GM21367 (cell line): ENCODE measurements around the gene CD40LG.

Experiments
- ATAC-seq: cut with Tn5 transposase; IDR thresholded peaks from one replicate; pipeline ENCODE4 v1.9.1; 2021; ENCODE audit not compliant: unreplicated experiment

CD40LG gene

DNA sequence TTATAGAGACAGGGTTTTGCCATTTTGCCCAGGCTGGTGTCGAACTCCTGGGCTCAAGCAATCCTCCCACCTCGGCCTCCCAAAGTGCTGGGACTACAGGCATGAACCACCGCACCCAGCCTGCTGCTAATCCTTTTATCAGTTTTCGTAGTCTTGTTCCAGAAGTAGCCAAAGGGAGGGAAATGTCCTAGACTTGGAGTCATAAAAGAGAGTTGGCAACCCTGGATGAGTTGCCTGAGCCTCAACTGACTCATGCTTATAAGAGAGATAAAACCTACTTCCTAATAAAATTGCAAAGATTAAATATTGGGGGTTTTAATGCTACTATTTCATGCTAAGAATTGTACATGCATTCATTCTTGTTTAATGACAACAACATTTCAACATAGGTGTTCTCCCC, 44.3 kb downstream of the CD40LG start:
- no peak for ATAC-seq

DNA sequence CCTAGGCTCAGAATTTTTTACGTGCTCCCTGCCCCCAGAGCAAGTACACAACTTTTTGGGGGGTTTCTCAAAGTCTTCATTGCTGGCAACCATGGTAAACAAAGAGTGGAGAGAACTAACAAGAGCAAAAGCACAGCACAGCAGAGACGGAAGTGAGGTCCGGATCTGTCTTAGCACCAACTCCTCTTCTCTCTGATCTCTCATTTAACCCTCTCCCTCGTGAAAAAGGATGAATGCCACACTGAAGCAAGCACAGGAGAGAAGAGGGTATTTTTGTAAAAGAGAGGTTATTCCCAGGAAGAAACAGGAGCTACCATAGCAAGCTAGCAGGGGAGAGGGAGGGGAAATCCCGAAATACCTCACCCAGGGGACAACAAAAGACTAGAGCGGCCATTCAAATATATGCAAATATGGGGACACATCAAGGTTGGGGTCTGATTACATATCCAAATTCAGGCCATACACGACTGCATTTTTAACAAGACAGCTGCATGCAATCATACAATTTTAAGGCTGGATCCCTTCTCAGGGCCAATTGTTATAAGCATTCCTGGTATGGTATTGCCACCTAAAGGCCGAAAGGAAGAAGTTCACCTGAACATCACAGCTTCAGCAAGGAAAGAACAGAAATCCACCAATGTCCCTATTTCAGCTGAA, 46.6 kb downstream of the CD40LG start:
- peak; percentile 59 for ATAC-seq

DNA sequence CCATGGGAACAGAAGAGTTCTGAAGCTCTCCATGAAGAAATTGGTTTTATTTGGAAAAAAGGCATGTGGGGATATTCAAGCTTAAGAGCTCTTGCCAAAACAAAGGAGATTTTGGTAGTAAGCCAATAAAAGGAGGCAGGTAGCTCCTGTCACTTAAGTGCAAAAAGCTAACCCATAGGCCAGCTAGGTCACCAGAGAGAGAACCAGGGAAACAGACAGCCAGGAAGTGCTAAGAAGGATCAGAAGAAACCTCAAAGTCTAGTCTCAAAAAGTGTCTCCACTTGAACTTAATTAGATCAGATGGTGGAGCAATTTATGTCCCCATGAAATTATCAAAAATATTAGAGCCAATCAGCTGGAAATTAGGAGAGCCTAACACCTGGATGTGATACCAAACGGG, 49.2 kb downstream of the CD40LG start:
- ATAC-seq: no peak

- no peak for ATAC-seq
Observed at GRCh38 chrX:136708348-136708747, 60.4 kb downstream of the CD40LG start.
